Measurements from ENCODE around the gene TCEAL7. TPM values are rescaled to one million over a fixed set of nuclear protein-coding genes. Genes with fewer than 3 reads are reported as not detected.
"Not testable (repeated sequence)": the region's sequence is repeated elsewhere in the genome, so short reads cannot be mapped to it uniquely, and the experiment has no call there.

The TCEAL7 gene, protein sequence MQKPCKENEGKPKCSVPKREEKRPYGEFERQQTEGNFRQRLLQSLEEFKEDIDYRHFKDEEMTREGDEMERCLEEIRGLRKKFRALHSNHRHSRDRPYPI
- total RNA-seq (2014; rRNA removed) (not detected in 2 replicates), Bru-seq, nascent RNA (not detected), BruChase-seq, experiment 1, labeled RNA remaining after a 6-hour chase (not detected), BruChase-seq, experiment 2, labeled RNA remaining after a 2-hour chase (not detected)
- long read RNA-seq: 0 reads

DNA sequence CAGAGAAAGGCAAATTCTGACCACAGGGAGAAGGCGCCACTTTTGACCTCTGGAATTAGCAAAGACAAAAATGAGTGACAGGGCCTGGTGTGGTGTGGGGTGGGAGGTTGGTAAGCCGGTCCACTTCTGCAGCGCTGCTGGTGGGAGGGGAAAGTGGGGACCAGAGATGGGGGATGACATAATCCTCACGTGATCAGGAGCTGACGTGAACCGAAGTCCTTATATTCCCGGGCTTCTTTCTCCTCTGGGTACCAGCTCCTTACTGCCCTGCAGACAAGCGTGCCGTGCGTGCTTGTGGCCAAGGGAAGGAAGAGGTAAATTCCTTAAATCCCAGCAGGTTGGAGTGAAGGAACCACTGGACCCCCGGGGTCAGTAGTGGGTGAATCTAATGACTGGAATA, at the start of gene TCEAL7:
Gene TCEAL7, plus strand, starts transcription at position 249 of the 400 bp plus-strand sequence. CDS start 1,165 bp downstream, outside the sequence.
- H3K9ac ChIP-seq (ENCODE audit: low read length): no peak within 1 kb of the TSS
- no peaks in the 10 kb centered on the region for H3K9me3 ChIP-seq (ENCODE audit: low read length)
- intact Hi-C loops (cut with micrococcal nuclease): no loop called here
- peaks cover 28% of the 10 kb centered on the region for H3K27me3 ChIP-seq (ENCODE audit: low read length)
- no peaks in the 10 kb centered on the region for H4K20me1 ChIP-seq (ENCODE audit: low read length)
- ChIA-PET CTCF (no interaction called here), POLR2A (ENCODE audit: unreplicated experiment) (no interaction called here)
- no peaks in the 10 kb centered on the region for H3K9me2 ChIP-seq (replicated peaks; ENCODE audit: low read length)
- no peak for ATAC-seq
- H3K27ac ChIP-seq (ENCODE audit: low read length): no peak within 1 kb of the TSS
- no peak within 1 kb of the TSS for H3K4me3 ChIP-seq (ENCODE audit: low read length)
- H2AFZ ChIP-seq (ENCODE audit: low read length): no peak within 1 kb of the TSS
- no peak within 1 kb of the TSS for H3K4me2 ChIP-seq (ENCODE audit: low read length)
- no peaks in the 10 kb centered on the region for H3K36me3 ChIP-seq (ENCODE audit: low read depth, low read length)
- no TSS peak for BruUV-seq (replicated peaks)
- TF ChIP-seq, protein P1, sequence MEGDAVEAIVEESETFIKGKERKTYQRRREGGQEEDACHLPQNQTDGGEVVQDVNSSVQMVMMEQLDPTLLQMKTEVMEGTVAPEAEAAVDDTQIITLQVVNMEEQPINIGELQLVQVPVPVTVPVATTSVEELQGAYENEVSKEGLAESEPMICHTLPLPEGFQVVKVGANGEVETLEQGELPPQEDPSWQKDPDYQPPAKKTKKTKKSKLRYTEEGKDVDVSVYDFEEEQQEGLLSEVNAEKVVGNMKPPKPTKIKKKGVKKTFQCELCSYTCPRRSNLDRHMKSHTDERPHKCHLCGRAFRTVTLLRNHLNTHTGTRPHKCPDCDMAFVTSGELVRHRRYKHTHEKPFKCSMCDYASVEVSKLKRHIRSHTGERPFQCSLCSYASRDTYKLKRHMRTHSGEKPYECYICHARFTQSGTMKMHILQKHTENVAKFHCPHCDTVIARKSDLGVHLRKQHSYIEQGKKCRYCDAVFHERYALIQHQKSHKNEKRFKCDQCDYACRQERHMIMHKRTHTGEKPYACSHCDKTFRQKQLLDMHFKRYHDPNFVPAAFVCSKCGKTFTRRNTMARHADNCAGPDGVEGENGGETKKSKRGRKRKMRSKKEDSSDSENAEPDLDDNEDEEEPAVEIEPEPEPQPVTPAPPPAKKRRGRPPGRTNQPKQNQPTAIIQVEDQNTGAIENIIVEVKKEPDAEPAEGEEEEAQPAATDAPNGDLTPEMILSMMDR (conservative IDR thresholded peaks at IDR 0.05; ENCODE audit: low read depth, low read length): no peak
- TF ChIP-seq EZH2 (IDR thresholded peaks at IDR 0.05; ENCODE audit: low read length, unreplicated experiment) (no peak), EZH2phosphoT487 (IDR thresholded peaks at IDR 0.05; ENCODE audit: borderline replicate concordance, low read length) (no peak)
- H3K4me1 ChIP-seq (ENCODE audit: insufficient read depth, low read length): no peaks in the 10 kb centered on the region
- H3K79me2 ChIP-seq (ENCODE audit: low read length): no peaks in the 10 kb centered on the region
- no peak for DNase-seq
- no peaks in the 10 kb centered on the region for H3F3A ChIP-seq (ENCODE audit: low read length, unreplicated experiment)

DNA sequence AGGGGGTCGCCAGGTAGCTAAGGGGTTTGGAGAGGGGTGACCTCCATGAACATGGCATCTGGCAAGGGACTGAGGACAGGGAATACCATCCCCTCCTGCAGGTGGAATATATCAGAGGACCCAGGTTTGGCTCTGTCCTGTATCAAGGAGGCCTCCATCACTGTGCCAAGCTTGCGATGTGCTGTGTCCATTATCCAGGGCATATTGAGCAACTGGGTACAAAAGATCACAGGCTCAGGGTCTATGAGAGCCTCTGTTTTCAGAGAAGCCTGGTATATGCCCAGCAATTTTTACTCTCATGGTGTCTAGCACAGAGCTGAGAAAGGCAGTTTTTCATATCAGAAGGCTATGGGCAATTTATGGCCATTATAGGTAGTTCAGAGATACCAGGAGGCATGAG, 36.9 kb upstream of the TCEAL7 start:
- intact Hi-C loops (cut with micrococcal nuclease): no loop called here
- Histone ChIP-seq H2AFZ (ENCODE audit: low read length) (no peak overlapping the region), H3F3A (ENCODE audit: low read length, unreplicated experiment) (no peaks in the 10 kb centered on the region), H3K9me3 (ENCODE audit: low read length) (no peaks in the 10 kb centered on the region), H4K20me1 (ENCODE audit: low read length) (no peaks in the 10 kb centered on the region), H3K27ac (ENCODE audit: low read length) (no peak overlapping the region), H3K4me1 (ENCODE audit: insufficient read depth, low read length) (no peaks in the 10 kb centered on the region), H3K9me2 (replicated peaks; ENCODE audit: low read length) (no peaks in the 10 kb centered on the region), H3K36me3 (ENCODE audit: low read depth, low read length) (no peaks in the 10 kb centered on the region), H3K9ac (ENCODE audit: low read length) (no peak overlapping the region), H3K79me2 (ENCODE audit: low read length) (no peaks in the 10 kb centered on the region), H3K4me2 (ENCODE audit: low read length) (no peak overlapping the region), H3K4me3 (ENCODE audit: low read length) (no peak overlapping the region), H3K27me3 (ENCODE audit: low read length) (peaks cover 10% of the 10 kb centered on the region; the same call in 1 of the 2 replicates)
- no TSS peak for BruUV-seq (replicated peaks)
- ATAC-seq (no peak), DNase-seq (no peak)
- TF ChIP-seq EZH2phosphoT487 (IDR thresholded peaks at IDR 0.05; ENCODE audit: borderline replicate concordance, low read length) (no peak), EZH2 (IDR thresholded peaks at IDR 0.05; ENCODE audit: low read length, unreplicated experiment) (no peak)
- TF ChIP-seq, protein P1 (conservative IDR thresholded peaks at IDR 0.05; ENCODE audit: low read depth, low read length): no peak
- CTCF ChIA-PET: no interaction called here
- POLR2A ChIA-PET (ENCODE audit: unreplicated experiment): no interaction called here

DNA sequence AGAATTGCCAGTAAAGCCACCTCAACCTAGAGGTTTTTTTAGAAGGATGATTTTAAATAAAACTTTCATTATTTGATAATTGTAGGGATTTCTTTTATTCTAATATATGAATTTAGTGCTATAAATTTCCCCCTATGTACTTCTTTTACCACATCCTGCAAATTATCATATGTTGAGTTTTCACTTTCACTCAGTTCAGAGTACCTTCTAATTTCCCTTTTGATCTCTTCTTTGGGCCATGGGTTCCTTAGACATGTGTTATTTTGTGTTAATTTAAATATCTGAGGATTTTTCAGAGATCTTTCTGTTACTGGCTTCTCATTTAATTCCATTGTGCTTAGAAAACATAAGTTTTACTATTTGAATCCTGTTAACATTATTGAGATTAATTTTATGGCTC, 25.3 kb upstream of the TCEAL7 start:
- H3K36me3 ChIP-seq (ENCODE audit: low read depth, low read length): no peaks in the 10 kb centered on the region
- no peak overlapping the region for H3K27ac ChIP-seq (ENCODE audit: low read length)
- H3F3A ChIP-seq (ENCODE audit: low read length, unreplicated experiment): no peaks in the 10 kb centered on the region
- POLR2A ChIA-PET (ENCODE audit: unreplicated experiment): no interaction called here
- DNase-seq: no peak
- CTCF ChIA-PET: no interaction called here
- no peak overlapping the region for H3K9ac ChIP-seq (ENCODE audit: low read length)
- H2AFZ ChIP-seq (ENCODE audit: low read length): no peak overlapping the region
- TF ChIP-seq, protein P1 (conservative IDR thresholded peaks at IDR 0.05; ENCODE audit: low read depth, low read length): no peak
- no peak for TF ChIP-seq EZH2phosphoT487 (IDR thresholded peaks at IDR 0.05; ENCODE audit: borderline replicate concordance, low read length)
- TF ChIP-seq EZH2 (IDR thresholded peaks at IDR 0.05; ENCODE audit: low read length, unreplicated experiment): no peak
- H3K4me3 ChIP-seq (ENCODE audit: low read length): no peak overlapping the region
- no TSS peak for BruUV-seq (replicated peaks)
- no peaks in the 10 kb centered on the region for H3K9me3 ChIP-seq (ENCODE audit: low read length)
- H3K4me2 ChIP-seq (ENCODE audit: low read length): no peak overlapping the region
- H3K9me2 ChIP-seq (replicated peaks; ENCODE audit: low read length): no peaks in the 10 kb centered on the region
- no peaks in the 10 kb centered on the region for H3K79me2 ChIP-seq (ENCODE audit: low read length)
- no peaks in the 10 kb centered on the region for H3K4me1 ChIP-seq (ENCODE audit: insufficient read depth, low read length)
- H4K20me1 ChIP-seq (ENCODE audit: low read length): no peaks in the 10 kb centered on the region
- ATAC-seq: no peak
- no peaks in the 10 kb centered on the region for H3K27me3 ChIP-seq (ENCODE audit: low read length)
- intact Hi-C loops (cut with micrococcal nuclease): no loop called here

DNA sequence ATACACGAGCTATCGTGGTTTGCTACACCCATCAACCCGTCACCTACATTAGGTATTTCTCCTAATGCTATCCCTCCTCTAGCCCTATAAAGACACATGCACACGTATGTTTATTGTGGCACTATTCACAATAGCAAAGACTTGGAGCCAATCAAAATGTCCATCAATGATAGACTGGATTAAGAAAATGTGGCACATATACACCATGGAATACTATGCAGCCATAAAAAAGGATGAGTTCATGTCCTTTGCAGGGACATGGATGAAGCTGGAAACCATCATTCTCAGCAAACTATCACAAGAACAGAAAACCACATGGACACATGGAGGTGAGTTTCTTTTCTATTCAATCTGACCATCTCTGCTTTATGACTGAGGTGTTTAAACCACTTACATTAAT, 24.4 kb upstream of the TCEAL7 start:
- H3K36me3 ChIP-seq (ENCODE audit: low read depth, low read length); H3K9me2 ChIP-seq (replicated peaks; ENCODE audit: low read length); H3K9ac ChIP-seq (ENCODE audit: low read length); ATAC-seq; H2AFZ ChIP-seq (ENCODE audit: low read length); H3K4me1 ChIP-seq (ENCODE audit: insufficient read depth, low read length); POLR2A ChIA-PET (ENCODE audit: unreplicated experiment); H3F3A ChIP-seq (ENCODE audit: low read length, unreplicated experiment); H3K4me3 ChIP-seq (ENCODE audit: low read length); H3K9me3 ChIP-seq (ENCODE audit: low read length); BruUV-seq (replicated peaks); DNase-seq; H3K27ac ChIP-seq (ENCODE audit: low read length); H3K4me2 ChIP-seq (ENCODE audit: low read length); intact Hi-C loops (cut with micrococcal nuclease); H4K20me1 ChIP-seq (ENCODE audit: low read length); H3K79me2 ChIP-seq (ENCODE audit: low read length); H3K27me3 ChIP-seq (ENCODE audit: low read length): not testable (repeated sequence)
- CTCF ChIA-PET: interaction anchor here (0.6 kb wide), 1 partner anchor 184 kb away, joined by 3 read pairs; no protein-coding TSS in a partner anchor
